ENCODE data around the gene PRG3. TPM values are rescaled to one million over a fixed set of nuclear protein-coding genes. Genes with fewer than 3 reads are reported as not detected.

The PRG3 gene
- total and polyA plus RNA-seq, 4 donors: not detected

- DNase-seq: no peak
- H3K4me3 ChIP-seq (ENCODE audit: low read length in 2 of 2): no peak overlapping the region
- H3K36me3 ChIP-seq (ENCODE audit: control insufficient read depth in 1 of 2, insufficient read depth in 2 of 2, low read length in 1 of 2): peaks cover 2 to 13% of the 10 kb centered on the region in 2 donors
- H3K27ac ChIP-seq (ENCODE audit: low read depth in 1 of 2, low read length in 2 of 2): no peak overlapping the region
- no peaks in the 10 kb centered on the region for H3K27me3 ChIP-seq (ENCODE audit: control insufficient read depth in 1 of 2, insufficient read depth in 2 of 2, low read length in 1 of 2)
- intact Hi-C loops (cut with DNase I): no loop called here
- H3K9me3 ChIP-seq (ENCODE audit: control insufficient read depth, low read length): no peaks in the 10 kb centered on the region
- 96% methylated on average over 11 of the region's 11 CpGs for WGBS, 2 donors
- no peaks in the 10 kb centered on the region for H3K4me1 ChIP-seq (ENCODE audit: control insufficient read depth in 1 of 2, insufficient read depth in 2 of 2, low read length in 2 of 2)
- ATAC-seq (ENCODE audit: low FRiP score): no peak
These were observed 33.8 kb upstream of the PRG3 start for GRCh38 chr11:57414612-57415212.

GRCh38 chr11:57413681-57414080 is 32.7 kb upstream of the PRG3 start:
- Histone ChIP-seq H3K27me3 (ENCODE audit: control insufficient read depth in 1 of 2, insufficient read depth in 2 of 2, low read length in 1 of 2) (no peaks in the 10 kb centered on the region), H3K9me3 (ENCODE audit: control insufficient read depth, low read length) (no peaks in the 10 kb centered on the region), H3K36me3 (ENCODE audit: control insufficient read depth in 1 of 2, insufficient read depth in 2 of 2, low read length in 1 of 2) (peaks cover 6 to 19% of the 10 kb centered on the region in 2 donors), H3K4me1 (ENCODE audit: control insufficient read depth in 1 of 2, insufficient read depth in 2 of 2, low read length in 2 of 2) (no peaks in the 10 kb centered on the region), H3K27ac (ENCODE audit: low read depth in 1 of 2, low read length in 2 of 2) (no peak overlapping the region), H3K4me3 (ENCODE audit: low read length in 2 of 2) (no peak overlapping the region)
- intact Hi-C loops (cut with DNase I): no loop called here
- ATAC-seq (ENCODE audit: low FRiP score): no peak
- WGBS, 2 donors: 90 to 95% methylated on average over 4 of the region's 4 CpGs
- DNase-seq: no peak

- no peak overlapping the region for H3K4me3 ChIP-seq (ENCODE audit: low read length in 2 of 2)
- H3K27ac ChIP-seq (ENCODE audit: low read depth in 1 of 2, low read length in 2 of 2): no peak overlapping the region
- ATAC-seq (ENCODE audit: low FRiP score) (no peak), DNase-seq (no peak)
- no peaks in the 10 kb centered on the region for H3K9me3 ChIP-seq (ENCODE audit: control insufficient read depth, low read length)
- intact Hi-C loops (cut with DNase I): no loop called here
- peaks cover 8 to 22% of the 10 kb centered on the region in 2 donors for H3K36me3 ChIP-seq (ENCODE audit: control insufficient read depth in 1 of 2, insufficient read depth in 2 of 2, low read length in 1 of 2)
- no peaks in the 10 kb centered on the region for H3K4me1 ChIP-seq (ENCODE audit: control insufficient read depth in 1 of 2, insufficient read depth in 2 of 2, low read length in 2 of 2)
- H3K27me3 ChIP-seq (ENCODE audit: control insufficient read depth in 1 of 2, insufficient read depth in 2 of 2, low read length in 1 of 2): no peaks in the 10 kb centered on the region
These were observed 29.3 kb upstream of the PRG3 start for GRCh38 chr11:57410287-57410686.

- intact Hi-C loops (cut with DNase I): no loop called here
These were observed 28.6 kb upstream of the PRG3 start for GRCh38 chr11:57409321-57410100.

GRCh38 chr11:57408771-57409170 is 27.8 kb upstream of the PRG3 start:
- Histone ChIP-seq H3K27ac (ENCODE audit: low read depth in 1 of 2, low read length in 2 of 2) (no peak overlapping the region), H3K4me3 (ENCODE audit: low read length in 2 of 2) (no peak overlapping the region), H3K4me1 (ENCODE audit: control insufficient read depth in 1 of 2, insufficient read depth in 2 of 2, low read length in 2 of 2) (no peaks in the 10 kb centered on the region), H3K9me3 (ENCODE audit: control insufficient read depth, low read length) (no peaks in the 10 kb centered on the region), H3K36me3 (ENCODE audit: control insufficient read depth in 1 of 2, insufficient read depth in 2 of 2, low read length in 1 of 2) (peaks cover 8 to 14% of the 10 kb centered on the region in 2 donors), H3K27me3 (ENCODE audit: control insufficient read depth in 1 of 2, insufficient read depth in 2 of 2, low read length in 1 of 2) (no peaks in the 10 kb centered on the region)
- 83 to 88% methylated on average over 2 of the region's 2 CpGs for WGBS, 2 donors
- intact Hi-C loops (cut with DNase I): no loop called here
- no peak for DNase-seq
- no peak for ATAC-seq (ENCODE audit: low FRiP score)

More at GRCh38 chr11:57409321-57410100, 28.6 kb upstream of the PRG3 start:
- ATAC-seq (ENCODE audit: low FRiP score) (no peak), DNase-seq (no peak)
- no peak overlapping the region for H3K4me3 ChIP-seq (ENCODE audit: low read length in 2 of 2)
- no peaks in the 10 kb centered on the region for H3K9me3 ChIP-seq (ENCODE audit: control insufficient read depth, low read length)
- H3K36me3 ChIP-seq (ENCODE audit: control insufficient read depth in 1 of 2, insufficient read depth in 2 of 2, low read length in 1 of 2): peaks cover 8 to 16% of the 10 kb centered on the region in 2 donors
- 94 to 96% methylated on average over 16 to 18 of the region's 18 CpGs for WGBS, 2 donors
- no peaks in the 10 kb centered on the region for H3K4me1 ChIP-seq (ENCODE audit: control insufficient read depth in 1 of 2, insufficient read depth in 2 of 2, low read length in 2 of 2)
- no peaks in the 10 kb centered on the region for H3K27me3 ChIP-seq (ENCODE audit: control insufficient read depth in 1 of 2, insufficient read depth in 2 of 2, low read length in 1 of 2)
- H3K27ac ChIP-seq (ENCODE audit: low read depth in 1 of 2, low read length in 2 of 2): no peak overlapping the region

- H3K27ac ChIP-seq (ENCODE audit: low read depth in 1 of 2, low read length in 2 of 2): no peak overlapping the region
- DNase-seq: no peak
These were observed 27.1 kb upstream of the PRG3 start for GRCh38 chr11:57407941-57408475.

GRCh38 chr11:57407010-57407920 is 26.3 kb upstream of the PRG3 start:
- H3K9me3 ChIP-seq (ENCODE audit: control insufficient read depth, low read length): no peaks in the 10 kb centered on the region
- DNase-seq (no peak), ATAC-seq (ENCODE audit: low FRiP score) (no peak)
- H3K36me3 ChIP-seq (ENCODE audit: control insufficient read depth in 1 of 2, insufficient read depth in 2 of 2, low read length in 1 of 2): peaks cover 8 to 14% of the 10 kb centered on the region in 2 donors
- no peak overlapping the region for H3K4me3 ChIP-seq (ENCODE audit: low read length in 2 of 2)
- H3K27me3 ChIP-seq (ENCODE audit: control insufficient read depth in 1 of 2, insufficient read depth in 2 of 2, low read length in 1 of 2): no peaks in the 10 kb centered on the region
- no peaks in the 10 kb centered on the region for H3K4me1 ChIP-seq (ENCODE audit: control insufficient read depth in 1 of 2, insufficient read depth in 2 of 2, low read length in 2 of 2)
- intact Hi-C loops (cut with DNase I): no loop called here
- H3K27ac ChIP-seq (ENCODE audit: low read depth in 1 of 2, low read length in 2 of 2): no peak overlapping the region
- 78 to 84% methylated on average over 9 of the region's 9 CpGs for WGBS, 2 donors

More at GRCh38 chr11:57407941-57408475, 27.1 kb upstream of the PRG3 start:
- no peaks in the 10 kb centered on the region for H3K4me1 ChIP-seq (ENCODE audit: control insufficient read depth in 1 of 2, insufficient read depth in 2 of 2, low read length in 2 of 2)
- no peak overlapping the region for H3K4me3 ChIP-seq (ENCODE audit: low read length in 2 of 2)
- no peaks in the 10 kb centered on the region for H3K9me3 ChIP-seq (ENCODE audit: control insufficient read depth, low read length)
- no peaks in the 10 kb centered on the region for H3K27me3 ChIP-seq (ENCODE audit: control insufficient read depth in 1 of 2, insufficient read depth in 2 of 2, low read length in 1 of 2)
- peaks cover 8 to 14% of the 10 kb centered on the region in 2 donors for H3K36me3 ChIP-seq (ENCODE audit: control insufficient read depth in 1 of 2, insufficient read depth in 2 of 2, low read length in 1 of 2)
- WGBS, 2 donors: 93 to 95% methylated on average over 8 of the region's 8 CpGs
- ATAC-seq (ENCODE audit: low FRiP score): no peak
- intact Hi-C loops (cut with DNase I): no loop called here

- no peak overlapping the region for H3K27ac ChIP-seq (ENCODE audit: low read depth in 1 of 2, low read length in 2 of 2)
These were observed 25.5 kb upstream of the PRG3 start for GRCh38 chr11:57406337-57406904.

More at GRCh38 chr11:57406337-57406904, 25.5 kb upstream of the PRG3 start:
- WGBS, 2 donors: 81 to 83% methylated on average over 4 of the region's 4 CpGs
- Histone ChIP-seq H3K9me3 (ENCODE audit: control insufficient read depth, low read length) (no peaks in the 10 kb centered on the region), H3K36me3 (ENCODE audit: control insufficient read depth in 1 of 2, insufficient read depth in 2 of 2, low read length in 1 of 2) (peaks cover 8 to 14% of the 10 kb centered on the region in 2 donors), H3K27me3 (ENCODE audit: control insufficient read depth in 1 of 2, insufficient read depth in 2 of 2, low read length in 1 of 2) (no peaks in the 10 kb centered on the region), H3K4me1 (ENCODE audit: control insufficient read depth in 1 of 2, insufficient read depth in 2 of 2, low read length in 2 of 2) (no peaks in the 10 kb centered on the region), H3K4me3 (ENCODE audit: low read length in 2 of 2) (no peak overlapping the region)
- ATAC-seq (ENCODE audit: low FRiP score): peak; percentile 53
- intact Hi-C loops (cut with DNase I): no loop called here
- DNase-seq: peak in 1 of 2 donors; percentile 55
